Ovary (tissue), 9 donors: ENCODE data around the gene FRY. TPM values are rescaled to one million over a fixed set of nuclear protein-coding genes. Genes with fewer than 3 reads are reported as not detected.
A peak's percentile ranks its signal among the peaks of the same experiment; 100 is the strongest.

Experiments used
- DNase-seq, 5 donors: peaks; one replicate each; pipeline ENCODE4 v3.0.0-alpha.2; 2019 to 2020
- H3K27ac ChIP-seq, 2 donors: fragments of 200-600 bp; one replicate each; pipeline versions ENCODE4 v1.5.1 to v1.8.0; 2019 to 2022
- H3K27me3 ChIP-seq: fragments of 200-600 bp; one replicate; pipeline ENCODE4 v1.8.0; 2022
- H3K36me3 ChIP-seq: fragments of 200-600 bp; sonication (generic); one replicate; pipeline ENCODE4 v1.5.1; 2019
- H3K4me1 ChIP-seq: one replicate; pipeline ENCODE4 v1.8.1; 2013; ENCODE audit warnings: mild to moderate bottlenecking, moderate library complexity; ENCODE audit not compliant: insufficient read depth
- H3K4me3 ChIP-seq: fragments of 200-600 bp; sonication (generic); one replicate; pipeline ENCODE4 v1.5.1; 2017
- H3K9me3 ChIP-seq, 2 donors: fragments of 200-600 bp in 1 of 2; sonication (generic) in 1 of 2; one replicate each; pipeline versions ENCODE4 v1.5.1 to v1.8.1; 2013 to 2019; ENCODE audit warnings: mild to moderate bottlenecking in 1 of 2, moderate library complexity in 1 of 2
- CTCF ChIP-seq, 3 donors: fragments of 450-650 bp in 2 of 3; fragments of 200-600 bp in 1 of 3; IDR thresholded peaks; one replicate each; pipeline versions ENCODE4 v1.5.1 to v1.8.0; 2016 to 2022; ENCODE audit warnings: antibody characterized with exemption in 3 of 3, mild to moderate bottlenecking in 1 of 3
- EP300 ChIP-seq: sonication (generic); formaldehyde crosslinking; IDR thresholded peaks from one replicate; pipeline ENCODE4 v1.6.1; 2017; ENCODE audit warnings: antibody characterized with exemption
- POLR2A ChIP-seq: fragments of 450-650 bp; IDR thresholded peaks from one replicate; pipeline ENCODE4 v1.6.1; 2017; ENCODE audit warnings: antibody characterized with exemption, mild to moderate bottlenecking, moderate library complexity
- WGBS, 3 donors: extraction: QIAGEN DNeasy Blood & Tissue Kit in 1 of 3; methylation state at CpG; one replicate each; pipeline versions ENCODE4 v1.1.5 to v1.1.7; 2013 to 2017; 5-methylcytosine and 5-hydroxymethylcytosine counted together
- intact Hi-C, 4 donors: fragments of 100-400 bp; cut with DNase I; formaldehyde crosslinking; loops; one replicate each; pipeline versions ENCODE4 v1.11.0 to v1.15.1; 2022 to 2023
- polyA plus RNA-seq, 2 donors: library from polyadenylated mRNA; stranded (reverse); fragments of 200-250 nt in 1 of 2; fragments of 350-450 nt in 1 of 2; fragmentation: Illumina TruSeq in 1 of 2; extraction: RNeasy Lipid Tissue Mini Kit (QIAGEN cat#74804) in 1 of 2; gene quantifications; one replicate each; pipeline ENCODE4 v1.2.3, GENCODE V29; 2013 to 2014
- total RNA-seq, 7 donors: library from RNA; depleted of rRNA in 2 of 7; stranded (reverse); fragments of >200 nt in 2 of 7; fragmentation: NEBNext Ultra II Directional in 3 of 7; extraction: Animal tissue kit (Norgen Biotek cat#: 25700) in 3 of 7; gene quantifications; one replicate each; pipeline versions ENCODE4 v1.1.0 to v1.2.4, GENCODE V29; 2016 to 2023
- donor health status: DM: no; HTN: no; CAD: no; lungs with moderate emphysema.
- donor health status: DM: no; HTN: no; CAD: no.
- donor health status: Bipolar disorder and iron deficiency.
- donor health status: DM: yes; HTN: yes; CAD: no.
- donor health status: DM: no; HTN: no; CAD: no.
- donor health status: DM: yes; HTN: yes; CAD: no.

FRY gene
- total and polyA plus RNA-seq, 9 donors, result 11.6 to 36.7 (median 19.4) TPM

DNA sequence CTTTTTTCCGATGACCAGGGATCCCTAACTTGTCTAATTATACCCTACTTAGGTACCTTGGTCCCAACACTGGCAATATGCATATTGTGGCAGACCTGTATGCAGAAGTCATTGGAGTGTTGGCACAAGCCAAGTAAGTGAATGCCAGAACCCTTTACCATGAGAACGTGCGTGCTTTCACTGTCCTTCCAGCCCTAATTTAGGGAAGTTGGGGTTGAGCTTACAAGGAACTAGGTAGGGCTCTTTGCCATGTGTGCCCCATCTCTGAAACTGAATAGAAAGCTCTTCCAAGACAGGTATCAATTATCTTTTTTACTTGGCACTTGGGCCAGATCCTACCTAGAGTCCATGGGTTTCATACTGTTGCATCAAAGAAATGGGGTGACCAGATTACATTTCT is 93.2 kb downstream of the FRY start:
- Histone ChIP-seq H3K4me1 (no peaks in the 10 kb centered on the region), H3K27ac (no peak overlapping the region), H3K36me3 (no peaks in the 10 kb centered on the region), H3K4me3 (no peak overlapping the region), H3K9me3 (no peaks in the 10 kb centered on the region), H3K27me3 (no peaks in the 10 kb centered on the region)
- TF ChIP-seq CTCF (IDR thresholded peaks at IDR 0.05), result no peak
- TF ChIP-seq POLR2A, result no peak
- TF ChIP-seq EP300, result no peak
- 91 to 94% (median 92%) methylated on average over 3 of the region's 3 CpGs for WGBS, 3 donors
- intact Hi-C loops, result loop anchor here in 1 of 4 donors (2.0 kb wide), 1 partner anchor 92 kb away; no protein-coding TSS in a partner anchor
- no peak for DNase-seq

GRCh38 chr13:32125221-32125689 is 93.7 kb downstream of the FRY start:
- Histone ChIP-seq H3K4me3 (no peak overlapping the region), H3K36me3 (no peaks in the 10 kb centered on the region), H3K27me3 (no peaks in the 10 kb centered on the region), H3K4me1 (no peaks in the 10 kb centered on the region), H3K27ac (no peak overlapping the region), H3K9me3 (no peaks in the 10 kb centered on the region)
- DNase-seq, result no peak
- TF ChIP-seq EP300 (peak; percentile 49), POLR2A (no peak), CTCF (IDR thresholded peaks at IDR 0.05) (no peak)
- WGBS, 3 donors, result 78 to 89% (median 83%) methylated on average over 4 of the region's 4 CpGs
- intact Hi-C loops, result loop anchor here in 1 of 4 donors (2.0 kb wide), 1 partner anchor 92 kb away; no protein-coding TSS in a partner anchor

- no peak for DNase-seq
- Histone ChIP-seq H3K27ac (no peak overlapping the region), H3K27me3 (no peaks in the 10 kb centered on the region), H3K9me3 (no peaks in the 10 kb centered on the region), H3K4me1 (no peaks in the 10 kb centered on the region), H3K4me3 (no peak overlapping the region), H3K36me3 (no peaks in the 10 kb centered on the region)
- intact Hi-C loops, result loop anchor here in 1 of 4 donors (2.0 kb wide), 1 partner anchor 93 kb away; no protein-coding TSS in a partner anchor
- TF ChIP-seq POLR2A (no peak), CTCF (IDR thresholded peaks at IDR 0.05) (no peak), EP300 (no peak)
- 78 to 86% (median 84%) methylated on average over 4 of the region's 4 CpGs for WGBS, 3 donors
These were observed 94.2 kb downstream of the FRY start for GRCh38 chr13:32125751-32126150.

DNA sequence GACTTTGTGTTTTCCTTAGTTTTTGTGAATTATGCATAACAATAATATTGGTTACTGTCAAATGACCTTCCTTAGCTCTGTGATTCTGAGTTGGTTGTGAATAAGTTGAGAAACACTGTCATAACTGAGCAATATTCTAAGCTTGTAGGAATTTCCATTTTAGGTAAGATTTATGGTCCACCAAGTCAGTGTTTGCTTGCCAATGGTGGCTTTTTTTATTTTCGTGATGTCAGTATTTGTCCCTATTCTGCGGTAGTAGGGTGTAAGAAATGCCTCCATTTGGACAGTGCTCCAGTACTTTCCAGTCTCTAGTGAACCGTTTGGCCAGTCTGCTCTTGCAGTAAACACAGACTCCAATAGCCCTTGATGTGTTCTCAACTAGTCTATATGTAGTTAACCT is 94.7 kb downstream of the FRY start:
- H3K4me3 ChIP-seq, result no peak overlapping the region
- TF ChIP-seq CTCF (IDR thresholded peaks at IDR 0.05), result no peak
- TF ChIP-seq EP300, result no peak
- no peak for TF ChIP-seq POLR2A
- 71 to 80% (median 74%) methylated on average over 3 of the region's 3 CpGs for WGBS, 3 donors
- no peak for DNase-seq
- no peaks in the 10 kb centered on the region for H3K9me3 ChIP-seq
- intact Hi-C loops, result no loop called here
- no peaks in the 10 kb centered on the region for H3K36me3 ChIP-seq
- no peaks in the 10 kb centered on the region for H3K27me3 ChIP-seq
- no peaks in the 10 kb centered on the region for H3K4me1 ChIP-seq
- no peak overlapping the region for H3K27ac ChIP-seq
